PC-3 (cell line): ENCODE data around the gene WIPF3. TPM values are rescaled to one million over a fixed set of nuclear protein-coding genes. Genes with fewer than 3 reads are reported as not detected.

Experiments used
- ATAC-seq: fragments of 200-7000 bp; cut with Tn5 transposase; 2 replicates; pipeline ENCODE4 v1.9.1; 2020; ENCODE audit warnings: mild to moderate bottlenecking, moderate library complexity
- BruUV-seq: library from RNA; stranded (reverse); fragments of 400-500 nt; replicated peaks from 2 replicates; lab custom pipeline; 2021; lab: Mats Ljungman, UMichigan
- CTCF ChIA-PET: fragments of 300-600 bp; sonication (Branson Sonifier 250); formaldehyde crosslinking; loops from one replicate; lab custom pipeline; 2022; ENCODE audit warnings: antibody characterized with exemption; lab: Charles Lee
- POLR2A ChIA-PET: fragments of 300-600 bp; sonication (Branson Sonifier 250); formaldehyde crosslinking; loops from one replicate; lab custom pipeline; 2022; ENCODE audit warnings: antibody characterized with exemption; ENCODE audit not compliant: unreplicated experiment; lab: Charles Lee
- DNase-seq: peaks from one replicate; pipeline ENCODE4 v3.0.0-alpha.2; 2015
- H2AFZ ChIP-seq: fragments of 300-600 bp; sonication (generic); 2 replicates; pipeline ENCODE4 v1.6.0; 2016; ENCODE audit warnings: antibody characterized with exemption, low read length
- H3F3A ChIP-seq: fragments of 300-600 bp; sonication (generic); one replicate; pipeline ENCODE4 v1.6.0; 2017; ENCODE audit warnings: antibody characterized with exemption, low read length, control low read depth, mild to moderate bottlenecking; ENCODE audit not compliant: unreplicated experiment
- H3K27ac ChIP-seq: fragments of 300-600 bp; sonication (generic); 2 replicates; pipeline ENCODE4 v1.5.1; 2016; ENCODE audit warnings: mild to moderate bottlenecking, low read length
- H3K27me3 ChIP-seq: fragments of 300-600 bp; sonication (generic); 2 replicates; pipeline ENCODE4 v1.6.1; 2016; ENCODE audit warnings: low read length, mixed read lengths
- H3K36me3 ChIP-seq: fragments of 300-600 bp; sonication (generic); 2 replicates; pipeline ENCODE4 v1.6.1; 2016; ENCODE audit warnings: low read depth, mixed run types, low read length, mixed read lengths
- H3K4me1 ChIP-seq: fragments of 300-600 bp; sonication (generic); 2 replicates; pipeline ENCODE4 v1.5.1; 2016; ENCODE audit warnings: low read length; ENCODE audit not compliant: insufficient read depth
- H3K4me2 ChIP-seq: fragments of 300-600 bp; sonication (generic); 2 replicates; pipeline ENCODE4 v1.6.0; 2016; ENCODE audit warnings: low read length
- H3K4me3 ChIP-seq: fragments of 300-600 bp; sonication (generic); 2 replicates; pipeline ENCODE4 v1.5.1; 2016; ENCODE audit warnings: mild to moderate bottlenecking, low read length, mixed read lengths
- H3K79me2 ChIP-seq: fragments of 300-600 bp; sonication (generic); 2 replicates; pipeline ENCODE4 v1.6.1; 2017; ENCODE audit warnings: low read length, mixed read lengths
- H3K9ac ChIP-seq: fragments of 300-600 bp; sonication (generic); 2 replicates; pipeline ENCODE4 v1.6.0; 2016; ENCODE audit warnings: mild to moderate bottlenecking, low read length
- H3K9me2 ChIP-seq: fragments of 300-600 bp; sonication (generic); replicated peaks from 2 replicates; pipeline ENCODE4 v1.6.1; 2016; ENCODE audit warnings: mixed run types, low read length, mixed read lengths
- H3K9me3 ChIP-seq: fragments of 300-600 bp; sonication (generic); 2 replicates; pipeline ENCODE4 v1.6.1; 2016; ENCODE audit warnings: low read length, mixed read lengths
- H4K20me1 ChIP-seq: fragments of 300-600 bp; sonication (generic); 2 replicates; pipeline ENCODE4 v1.6.1; 2016; ENCODE audit warnings: low read length, mixed read lengths
- CTCF ChIP-seq: fragments of 300-600 bp; sonication (generic); conservative IDR thresholded peaks from 2 replicates; pipeline ENCODE4 v1.5.1; 2017; ENCODE audit warnings: antibody characterized with exemption, low read depth, mild to moderate bottlenecking, low read length
- EZH2 ChIP-seq: fragments of 300-600 bp; sonication (generic); IDR thresholded peaks from one replicate; pipeline ENCODE4 v1.6.1; 2017; ENCODE audit warnings: antibody characterized with exemption, mild to moderate bottlenecking, low read length; ENCODE audit not compliant: unreplicated experiment
- EZH2phosphoT487 ChIP-seq: fragments of 300-600 bp; sonication (generic); IDR thresholded peaks from 2 replicates; pipeline ENCODE4 v1.6.1; 2018; ENCODE audit warnings: mild to moderate bottlenecking, antibody characterized with exemption, low read length, borderline replicate concordance
- intact Hi-C: fragments of 100-400 bp; cut with micrococcal nuclease; formaldehyde crosslinking; loops from 2 replicates; pipeline ENCODE4 v1.9.0; 2023
- total RNA-seq: library from RNA; depleted of rRNA; stranded (reverse); fragments of >200 nt; gene quantifications from 2 replicates; pipeline ENCODE4 v1.2.3, GENCODE V29; 2014

WIPF3 gene
- total RNA-seq, 1 experiment from 2014 or later = 3.4 TPM

GRCh38 chr7:29918850-29919249, 112.5 kb downstream of the WIPF3 start:
- Histone ChIP-seq H3K4me1 (no peaks in the 10 kb centered on the region), H3F3A (no peaks in the 10 kb centered on the region), H3K36me3 (no peaks in the 10 kb centered on the region; the same call in 1 of the 2 replicates), H3K27me3 (no peaks in the 10 kb centered on the region), H3K9ac (no peak overlapping the region), H3K9me2 (no peaks in the 10 kb centered on the region), H3K79me2 (no peaks in the 10 kb centered on the region), H3K4me3 (no peak overlapping the region), H3K4me2 (no peak overlapping the region), H4K20me1 (no peaks in the 10 kb centered on the region), H3K27ac (no peak overlapping the region), H3K9me3 (no peaks in the 10 kb centered on the region), H2AFZ (no peak overlapping the region)
- BruUV-seq = no TSS peak
- ChIA-PET CTCF (no interaction called here), POLR2A (interaction anchor here (0.7 kb wide), 1 partner anchor 101 kb away, joined by 3 read pairs; no protein-coding TSS in a partner anchor)
- ATAC-seq (no peak), DNase-seq (no peak)
- intact Hi-C loops = no loop called here
- TF ChIP-seq EZH2 (no peak), CTCF (no peak), EZH2phosphoT487 (no peak)

- H3K36me3 ChIP-seq = no peaks in the 10 kb centered on the region; the same call in 1 of the 2 replicates
- no peaks in the 10 kb centered on the region for H3K9me2 ChIP-seq
- H3K79me2 ChIP-seq = no peaks in the 10 kb centered on the region
- no peak overlapping the region for H2AFZ ChIP-seq
- ChIA-PET CTCF (no interaction called here), POLR2A (no interaction called here)
- no peaks in the 10 kb centered on the region for H3F3A ChIP-seq
- intact Hi-C loops = no loop called here
- H3K27me3 ChIP-seq = no peaks in the 10 kb centered on the region
- no peak for DNase-seq
- no peaks in the 10 kb centered on the region for H3K4me1 ChIP-seq
- H3K4me3 ChIP-seq = no peak overlapping the region
- no peaks in the 10 kb centered on the region for H3K9me3 ChIP-seq
- no peak for ATAC-seq
- no TSS peak for BruUV-seq
- H3K9ac ChIP-seq = no peak overlapping the region
- TF ChIP-seq EZH2phosphoT487 (no peak), EZH2 (no peak), CTCF (no peak)
- H3K4me2 ChIP-seq = no peak overlapping the region
- no peak overlapping the region for H3K27ac ChIP-seq
- H4K20me1 ChIP-seq = no peaks in the 10 kb centered on the region
Measured at GRCh38 chr7:29919790-29920189, 113.5 kb downstream of the WIPF3 start.

GRCh38 chr7:29920491-29920890, 114.2 kb downstream of the WIPF3 start:
- Histone ChIP-seq H3K4me1 (no peaks in the 10 kb centered on the region), H3K4me3 (no peak overlapping the region), H3K79me2 (no peaks in the 10 kb centered on the region), H3K9me3 (no peaks in the 10 kb centered on the region), H4K20me1 (no peaks in the 10 kb centered on the region), H3K9me2 (no peaks in the 10 kb centered on the region), H3K4me2 (no peak overlapping the region), H3K9ac (no peak overlapping the region), H3F3A (no peaks in the 10 kb centered on the region), H2AFZ (no peak overlapping the region), H3K27me3 (no peaks in the 10 kb centered on the region), H3K36me3 (no peaks in the 10 kb centered on the region; the same call in 1 of the 2 replicates), H3K27ac (no peak overlapping the region)
- ATAC-seq (no peak), DNase-seq (peak; percentile 3)
- ChIA-PET POLR2A (no interaction called here), CTCF (interaction anchor here (0.7 to 2.1 kb wide), 3 partner anchors 12 to 42 kb away, joined by 3 to 8 read pairs (median 4); no protein-coding TSS in a partner anchor)
- TSS peak; percentile 15 for BruUV-seq
- intact Hi-C loops = no loop called here
- TF ChIP-seq EZH2phosphoT487 = no peak
